HUES6 (cell line): ENCODE data around the gene VANGL1.

Experiments
- H3K27ac ChIP-seq: 2 replicates; pipeline ENCODE4 v1.7.0; 2013; ENCODE audit warnings: low read depth, mild to moderate bottlenecking, low read length, inconsistent platforms
- H3K27me3 ChIP-seq: 2 replicates; pipeline ENCODE4 v1.6.1; 2013; ENCODE audit warnings: low read length; ENCODE audit not compliant: control insufficient read depth, insufficient read depth
- H3K36me3 ChIP-seq: 2 replicates; pipeline ENCODE4 v1.6.1; 2013; ENCODE audit warnings: low read length; ENCODE audit not compliant: control insufficient read depth, insufficient read depth
- H3K4me1 ChIP-seq: 2 replicates; pipeline ENCODE4 v1.6.1; 2013; ENCODE audit warnings: low read length; ENCODE audit not compliant: control insufficient read depth, insufficient read depth
- H3K4me3 ChIP-seq: 2 replicates; pipeline ENCODE4 v1.5.1; 2013; ENCODE audit warnings: low read depth, low read length
- H3K9ac ChIP-seq: one replicate; pipeline ENCODE4 v1.6.1; 2013; ENCODE audit warnings: mild to moderate bottlenecking, low read length
- H3K9me3 ChIP-seq: 2 replicates; pipeline ENCODE4 v1.6.1; 2013; ENCODE audit warnings: low read depth, low read length; ENCODE audit not compliant: control insufficient read depth, insufficient read depth

The VANGL1 gene

DNA sequence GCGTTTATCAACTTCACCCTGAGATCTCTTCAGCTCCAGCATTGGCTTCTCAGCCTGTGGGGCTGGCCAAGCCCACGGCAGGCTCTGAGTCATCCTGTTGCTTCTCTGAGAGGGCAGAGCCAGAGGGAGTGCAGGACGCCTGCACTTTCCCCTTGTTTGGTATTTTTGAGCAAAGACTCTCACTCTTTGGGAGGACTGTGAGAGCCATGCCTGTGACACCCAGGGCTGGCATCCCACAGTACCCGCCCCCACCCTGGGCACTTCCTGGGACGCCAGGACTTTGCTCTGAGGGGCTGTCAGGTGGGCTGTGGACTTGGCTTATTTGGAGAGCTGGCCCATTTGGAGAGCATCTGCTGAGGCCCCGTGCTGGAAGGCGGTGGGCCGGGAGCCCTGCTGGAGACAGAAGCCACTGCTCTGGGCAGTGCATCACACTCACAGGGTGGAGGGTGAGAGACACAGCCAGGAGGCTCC is 37.4 kb downstream of the VANGL1 start:
- Histone ChIP-seq H3K9ac (no peak overlapping the region), H3K4me1 (peaks cover 19% of the 10 kb centered on the region; the same call in 1 of the 2 replicates), H3K27ac (no peak overlapping the region), H3K4me3 (no peak overlapping the region), H3K36me3 (peaks cover 31% of the 10 kb centered on the region), H3K27me3 (no peaks in the 10 kb centered on the region), H3K9me3 (no peaks in the 10 kb centered on the region)

DNA sequence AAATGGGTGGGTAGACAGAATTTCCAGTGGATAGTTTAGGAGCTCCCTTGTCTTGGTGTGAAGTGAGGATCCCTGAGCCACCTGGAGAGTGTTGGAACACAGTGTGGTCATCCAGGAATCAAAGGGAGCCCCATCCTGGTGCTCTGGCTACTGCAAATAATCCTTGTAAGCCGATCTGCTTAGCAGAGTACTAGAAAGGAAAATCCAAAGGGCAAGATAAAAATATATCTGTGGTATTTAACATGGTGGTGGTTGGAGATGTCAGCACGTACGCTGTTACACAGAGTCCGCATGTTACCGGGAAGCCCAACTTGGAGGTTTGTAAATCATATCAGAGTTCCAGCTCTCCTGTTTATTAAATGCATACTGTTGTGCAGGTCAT is 39.0 kb downstream of the VANGL1 start:
- Histone ChIP-seq H3K4me1 (peaks cover 19% of the 10 kb centered on the region; the same call in 1 of the 2 replicates), H3K36me3 (peaks cover 47% of the 10 kb centered on the region), H3K4me3 (no peak overlapping the region), H3K27ac (no peak overlapping the region), H3K9ac (no peak overlapping the region), H3K27me3 (no peaks in the 10 kb centered on the region), H3K9me3 (no peaks in the 10 kb centered on the region)

DNA sequence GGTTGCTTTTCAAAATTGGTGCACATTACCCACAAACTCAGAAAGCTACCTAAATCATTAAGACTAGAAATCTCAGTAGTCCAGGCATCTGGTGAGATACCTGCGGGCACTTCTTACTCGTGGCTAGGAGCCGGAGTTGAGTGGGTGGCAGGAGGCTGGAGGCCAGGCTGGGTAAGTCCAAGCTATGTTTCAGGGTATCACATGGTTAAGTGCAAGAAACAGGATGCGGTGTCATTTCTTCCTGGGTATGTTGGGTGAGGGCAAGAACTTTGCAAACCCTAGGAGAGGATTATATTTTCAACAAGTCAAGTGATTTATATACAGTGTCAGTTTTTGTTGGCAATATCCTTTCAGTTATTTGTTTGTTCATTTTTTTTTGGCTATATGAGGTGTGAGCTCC is 41.0 kb downstream of the VANGL1 start:
- no peak overlapping the region for H3K4me3 ChIP-seq
- peaks cover 59% of the 10 kb centered on the region for H3K36me3 ChIP-seq
- H3K9ac ChIP-seq, result no peak overlapping the region

DNA sequence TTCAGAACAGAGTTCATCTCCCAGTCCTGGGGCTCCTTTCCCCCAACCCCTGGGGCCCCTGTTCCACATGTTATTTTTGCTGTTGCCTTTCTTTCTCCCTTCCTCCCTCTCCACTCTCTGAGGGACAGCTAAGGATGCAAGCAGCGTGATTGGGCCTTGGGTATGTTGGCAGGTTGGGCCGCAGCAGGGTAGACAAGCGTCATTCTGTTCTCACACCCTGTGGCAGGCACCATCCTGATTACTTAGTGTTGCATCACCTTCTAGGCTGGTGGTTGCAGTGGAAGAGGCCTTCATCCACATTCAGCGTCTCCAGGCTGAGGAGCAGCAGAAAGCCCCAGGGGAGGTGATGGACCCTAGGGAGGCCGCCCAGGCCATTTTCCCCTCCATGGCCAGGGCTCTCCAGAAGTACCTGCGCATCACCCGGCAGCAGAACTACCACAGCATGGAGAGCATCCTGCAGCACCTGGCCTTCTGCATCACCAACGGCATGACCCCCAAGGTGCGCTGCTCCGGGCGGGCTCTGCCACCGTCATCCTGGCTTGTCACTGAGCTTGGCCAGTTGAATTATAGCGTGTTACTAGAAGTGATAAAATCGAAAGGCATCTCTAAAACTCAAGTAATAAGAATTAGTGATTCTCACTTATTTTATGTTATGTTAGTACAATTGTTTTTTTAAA is 43.4 kb downstream of the VANGL1 start:
- Histone ChIP-seq H3K36me3 (peaks cover 68% of the 10 kb centered on the region), H3K27ac (no peak overlapping the region)

More for the DNA sequence above, 41.0 kb downstream of the VANGL1 start:
- Histone ChIP-seq H3K4me1 (peaks cover 5% of the 10 kb centered on the region; the same call in 1 of the 2 replicates), H3K9me3 (no peaks in the 10 kb centered on the region), H3K27ac (no peak overlapping the region), H3K27me3 (no peaks in the 10 kb centered on the region)

DNA sequence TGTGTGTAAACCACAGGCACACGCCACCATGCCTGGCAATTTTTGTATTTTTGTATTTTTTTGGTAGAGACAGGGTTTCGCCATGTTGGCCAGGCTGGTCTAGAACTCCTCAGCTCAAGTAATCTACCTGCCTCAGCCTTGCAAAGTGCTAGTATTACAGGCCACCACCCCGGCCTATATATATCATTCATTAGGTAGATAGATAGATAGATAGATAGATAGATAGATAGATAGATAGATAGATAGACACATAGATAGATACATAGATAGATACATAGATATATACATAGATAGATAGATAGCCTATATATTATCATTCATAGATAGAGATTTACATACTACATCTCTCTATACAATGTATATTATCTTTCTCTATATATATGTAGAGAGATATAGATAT is 46.0 kb downstream of the VANGL1 start:
- Histone ChIP-seq H3K9ac (no peak overlapping the region), H3K9me3 (no peaks in the 10 kb centered on the region), H3K36me3 (peaks cover 82% of the 10 kb centered on the region), H3K4me1 (no peaks in the 10 kb centered on the region), H3K4me3 (no peak overlapping the region), H3K27ac (no peak overlapping the region), H3K27me3 (no peaks in the 10 kb centered on the region)

More for the DNA sequence above, 43.4 kb downstream of the VANGL1 start:
- Histone ChIP-seq H3K9ac (no peak overlapping the region), H3K4me3 (no peak overlapping the region), H3K9me3 (no peaks in the 10 kb centered on the region), H3K27me3 (no peaks in the 10 kb centered on the region), H3K4me1 (no peaks in the 10 kb centered on the region)

DNA sequence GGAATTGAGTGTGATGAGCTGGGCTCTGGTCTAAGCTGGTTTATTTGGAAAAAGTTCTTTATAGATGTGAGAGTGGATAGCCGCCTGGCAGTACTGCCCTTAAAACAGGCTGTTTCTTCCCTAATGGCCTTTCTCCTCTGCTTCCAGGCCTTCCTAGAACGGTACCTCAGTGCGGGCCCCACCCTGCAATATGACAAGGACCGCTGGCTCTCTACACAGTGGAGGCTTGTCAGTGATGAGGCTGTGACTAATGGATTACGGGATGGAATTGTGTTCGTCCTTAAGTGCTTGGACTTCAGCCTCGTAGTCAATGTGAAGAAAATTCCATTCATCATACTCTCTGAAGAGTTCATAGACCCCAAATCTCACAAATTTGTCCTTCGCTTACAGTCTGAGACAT is 49.2 kb downstream of the VANGL1 start:
- no peaks in the 10 kb centered on the region for H3K27me3 ChIP-seq
- no peak overlapping the region for H3K9ac ChIP-seq
- no peaks in the 10 kb centered on the region for H3K4me1 ChIP-seq
- H3K36me3 ChIP-seq, result peaks cover 56% of the 10 kb centered on the region
- no peaks in the 10 kb centered on the region for H3K9me3 ChIP-seq
- no peak overlapping the region for H3K27ac ChIP-seq
- H3K4me3 ChIP-seq, result no peak overlapping the region

DNA sequence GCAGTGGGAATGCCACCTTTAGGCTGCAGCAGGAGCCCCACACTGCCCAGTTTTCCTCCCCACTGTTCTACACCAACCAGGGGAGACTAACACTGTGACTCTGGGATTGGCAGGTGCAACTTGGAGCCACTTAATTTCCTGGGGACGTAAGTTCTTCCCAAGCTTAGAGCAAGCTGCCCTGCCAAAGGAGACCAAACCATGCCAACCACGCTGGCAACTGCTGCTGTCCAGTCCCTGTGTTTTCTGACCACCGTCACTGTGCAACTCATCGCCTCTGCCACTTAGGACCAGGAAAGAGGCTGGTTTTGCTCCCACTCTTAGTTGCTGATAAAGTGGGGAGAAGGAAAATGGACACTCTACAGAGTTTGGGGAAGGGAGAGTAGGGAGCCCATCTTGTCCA is 50.5 kb downstream of the VANGL1 start:
- Histone ChIP-seq H3K36me3 (peaks cover 45% of the 10 kb centered on the region), H3K9ac (no peak overlapping the region), H3K4me3 (no peak overlapping the region), H3K27ac (no peak overlapping the region), H3K9me3 (no peaks in the 10 kb centered on the region), H3K4me1 (no peaks in the 10 kb centered on the region), H3K27me3 (no peaks in the 10 kb centered on the region)

DNA sequence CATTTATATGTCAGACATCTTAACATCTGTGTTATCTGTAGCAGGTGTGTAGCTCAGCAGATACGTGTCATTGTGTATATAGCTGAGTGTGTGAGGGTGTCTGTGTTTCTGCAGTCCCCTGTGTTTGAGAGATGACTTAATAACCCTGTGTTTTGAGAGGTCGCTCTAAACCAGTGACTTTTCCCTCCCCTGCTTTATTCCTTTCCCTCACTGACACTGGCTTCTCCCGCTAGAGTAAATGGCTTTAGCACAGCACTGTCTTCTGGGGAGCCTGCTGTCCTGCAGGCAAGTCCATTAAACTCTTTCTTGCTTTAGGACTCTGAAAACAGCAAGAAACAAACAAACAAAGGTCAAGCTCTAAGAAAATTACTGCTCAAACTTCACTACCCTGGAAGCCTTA is 53.0 kb downstream of the VANGL1 start:
- Histone ChIP-seq H3K9me3 (no peaks in the 10 kb centered on the region), H3K4me3 (no peak overlapping the region), H3K36me3 (peaks cover 31% of the 10 kb centered on the region)

DNA sequence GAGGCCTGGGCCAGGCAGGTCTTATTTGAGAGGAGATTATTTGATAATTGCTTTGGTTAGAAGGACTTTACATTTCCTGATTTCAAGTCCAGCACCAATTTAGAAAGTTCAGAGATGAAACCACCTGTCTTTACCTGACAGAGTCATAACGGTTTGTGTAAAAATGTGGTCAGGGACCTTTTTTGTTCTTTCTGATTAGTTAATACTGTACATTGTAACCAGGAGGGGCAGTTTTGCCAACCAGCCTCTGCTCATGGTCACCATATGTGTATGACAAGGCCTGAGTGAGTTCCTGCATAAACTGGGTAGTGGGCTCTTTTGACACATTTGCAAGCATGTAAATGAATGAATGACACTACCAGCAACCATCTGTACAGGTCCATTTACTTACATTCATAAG is 55.8 kb downstream of the VANGL1 start:
- Histone ChIP-seq H3K4me3 (no peak overlapping the region), H3K27ac (no peak overlapping the region), H3K9ac (no peak overlapping the region), H3K27me3 (no peaks in the 10 kb centered on the region), H3K36me3 (peaks cover 6% of the 10 kb centered on the region; the same call in 1 of the 2 replicates), H3K4me1 (no peaks in the 10 kb centered on the region), H3K9me3 (no peaks in the 10 kb centered on the region)

More for the DNA sequence above, 53.0 kb downstream of the VANGL1 start:
- Histone ChIP-seq H3K9ac (no peak overlapping the region), H3K4me1 (no peaks in the 10 kb centered on the region), H3K27me3 (no peaks in the 10 kb centered on the region), H3K27ac (no peak overlapping the region)

DNA sequence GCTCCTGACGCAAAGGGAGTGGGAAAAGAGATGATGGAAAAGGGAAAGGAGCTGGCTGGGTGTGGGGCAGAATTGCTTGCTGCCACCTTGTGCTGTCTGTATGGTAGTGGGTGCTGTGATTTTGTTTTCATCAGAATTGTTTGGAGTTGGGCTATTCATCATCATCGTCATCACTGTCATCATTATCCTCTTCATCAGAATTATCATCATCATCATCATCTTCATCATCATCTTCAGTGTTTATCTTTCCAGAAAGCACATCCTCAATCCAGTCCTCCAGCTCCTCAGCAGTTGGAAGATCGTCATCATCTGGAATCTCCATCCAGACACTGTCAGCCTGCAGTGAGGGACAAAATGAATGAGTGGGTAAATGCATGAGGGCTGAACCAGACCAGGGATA is 59.3 kb downstream of the VANGL1 start:
- Histone ChIP-seq H3K4me3 (no peak overlapping the region), H3K4me1 (peaks cover 3% of the 10 kb centered on the region; the same call in 1 of the 2 replicates), H3K9ac (no peak overlapping the region), H3K9me3 (no peaks in the 10 kb centered on the region), H3K27ac (no peak overlapping the region), H3K27me3 (no peaks in the 10 kb centered on the region), H3K36me3 (no peaks in the 10 kb centered on the region)

DNA sequence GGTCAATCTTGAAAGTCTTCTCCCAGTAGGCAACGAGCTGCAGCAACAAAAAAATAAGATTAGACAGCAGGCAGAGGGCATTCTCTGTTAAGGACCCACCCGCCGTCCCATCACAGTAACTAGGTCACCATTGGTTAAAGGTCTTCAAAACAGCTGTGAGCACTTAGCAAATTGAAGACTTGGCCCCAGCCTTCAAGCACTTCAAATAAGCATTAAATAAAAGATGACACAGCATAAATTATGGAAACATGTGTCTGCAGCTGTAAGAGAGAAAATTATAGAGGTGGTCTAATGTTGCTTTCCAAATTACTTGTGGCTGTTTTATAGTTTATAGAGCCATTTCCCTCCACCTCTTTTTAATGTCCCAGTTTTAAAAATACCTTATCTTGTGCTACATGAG is 61.2 kb downstream of the VANGL1 start:
- H3K27me3 ChIP-seq, result no peaks in the 10 kb centered on the region
- no peak overlapping the region for H3K27ac ChIP-seq
- H3K4me3 ChIP-seq, result no peak overlapping the region
- peaks cover 5% of the 10 kb centered on the region; the same call in 1 of the 2 replicates for H3K4me1 ChIP-seq
- H3K9me3 ChIP-seq, result no peaks in the 10 kb centered on the region
- no peak overlapping the region for H3K9ac ChIP-seq
- no peaks in the 10 kb centered on the region for H3K36me3 ChIP-seq
